Neural cell (in vitro differentiated cells): ENCODE data around the gene PRKAB2. TPM values are rescaled to one million over a fixed set of nuclear protein-coding genes. Genes with fewer than 3 reads are reported as not detected.

Experiments
- H2AFZ ChIP-seq: fragments of 200-600, 300-800 bp; sonication (generic), shearing (Covaris generic); 2 replicates; pipeline ENCODE4 v1.6.0; 2014; ENCODE audit warnings: low read depth, mild to moderate bottlenecking, antibody characterized with exemption, low read length, moderate library complexity
- H3F3A ChIP-seq: fragments of 200-600 bp; shearing (Covaris generic); 2 replicates; pipeline ENCODE4 v1.6.1; 2016; ENCODE audit warnings: mild to moderate bottlenecking, moderate library complexity, mixed read lengths, antibody characterized with exemption, low read length; ENCODE audit not compliant: insufficient read depth, poor library complexity, severe bottlenecking
- H3K27ac ChIP-seq: fragments of 200-600, 300-800 bp; sonication (generic), shearing (Covaris generic); 2 replicates; pipeline ENCODE4 v1.5.1; 2014; ENCODE audit warnings: mild to moderate bottlenecking, low read length, moderate library complexity
- H3K27me3 ChIP-seq: fragments of 300-800, 200-600 bp; sonication (generic), shearing (Covaris generic); 2 replicates; pipeline ENCODE4 v1.6.0; 2014; ENCODE audit warnings: mild to moderate bottlenecking, low read depth, low read length, moderate library complexity; ENCODE audit not compliant: insufficient read depth
- H3K36me3 ChIP-seq: fragments of 300-800, 200-600 bp; sonication (generic), shearing (Covaris generic); 2 replicates; pipeline ENCODE4 v1.5.1; 2014; ENCODE audit warnings: mild to moderate bottlenecking, antibody characterized with exemption, low read length, moderate library complexity; ENCODE audit not compliant: insufficient read depth
- H3K4me2 ChIP-seq: fragments of 300-800, 200-600 bp; sonication (generic), shearing (Covaris generic); 2 replicates; pipeline ENCODE4 v1.6.0; 2014; ENCODE audit warnings: mild to moderate bottlenecking, low read length
- H3K4me3 ChIP-seq: fragments of 300-800, 200-600 bp; sonication (generic), shearing (Covaris generic); 2 replicates; pipeline ENCODE4 v1.5.1; 2014; ENCODE audit warnings: mild to moderate bottlenecking, low read length, moderate library complexity
- H3K79me2 ChIP-seq: fragments of 200-600 bp; shearing (Covaris generic); replicated peaks from 2 replicates; pipeline ENCODE4 v1.6.0; 2014; ENCODE audit warnings: mild to moderate bottlenecking, low read length, moderate library complexity; ENCODE audit not compliant: insufficient read depth
- H3K9ac ChIP-seq: fragments of 300-800, 200-600 bp; sonication (generic), shearing (Covaris generic); 2 replicates; pipeline ENCODE4 v1.6.1; 2016; ENCODE audit warnings: mild to moderate bottlenecking, low read length, mixed read lengths
- H3K9me2 ChIP-seq: fragments of 200-600 bp; shearing (Covaris generic); 2 replicates; pipeline ENCODE4 v1.6.1; 2016; ENCODE audit warnings: mild to moderate bottlenecking, low read length, mixed read lengths; ENCODE audit not compliant: insufficient read depth
- H3K9me3 ChIP-seq: fragments of 200-600, 300-800 bp; sonication (generic), shearing (Covaris generic); 2 replicates; pipeline ENCODE4 v1.6.1; 2016; ENCODE audit warnings: mild to moderate bottlenecking, mixed run types, low read length, moderate library complexity, mixed read lengths
- H4K20me1 ChIP-seq: fragments of 200-600 bp; shearing (Covaris generic); 2 replicates; pipeline ENCODE4 v1.6.1; 2016; ENCODE audit warnings: mild to moderate bottlenecking, mixed run types; ENCODE audit not compliant: insufficient read depth
- EP300 ChIP-seq: fragments of 450-650 bp; conservative IDR thresholded peaks from 2 replicates; pipeline ENCODE4 v1.6.1; 2014; ENCODE audit warnings: antibody characterized with exemption, mild to moderate bottlenecking, moderate library complexity; ENCODE audit not compliant: poor library complexity, severe bottlenecking
- EZH2 ChIP-seq: fragments of 200-600, 300-800 bp; shearing (Covaris generic), sonication (generic); IDR thresholded peaks from 2 replicates; pipeline ENCODE4 v1.6.1; 2014; ENCODE audit warnings: antibody characterized with exemption, low read length, borderline replicate concordance, mild to moderate bottlenecking; ENCODE audit not compliant: insufficient read depth, poor library complexity, severe bottlenecking
- MXI1 ChIP-seq: fragments of 450-650 bp; conservative IDR thresholded peaks from 2 replicates; pipeline ENCODE4 v1.6.1; 2014; ENCODE audit warnings: antibody characterized with exemption, mild to moderate bottlenecking; ENCODE audit not compliant: poor library complexity, severe bottlenecking
- POLR2AphosphoS5 ChIP-seq: IDR thresholded peaks from 2 replicates; pipeline ENCODE4 v1.6.1; 2012
- RAD21 ChIP-seq: fragments of 450-650 bp; conservative IDR thresholded peaks from 2 replicates; pipeline ENCODE4 v1.6.1; 2014; ENCODE audit warnings: antibody characterized with exemption, mild to moderate bottlenecking, moderate library complexity
- SMC3 ChIP-seq: fragments of 450-650 bp; conservative IDR thresholded peaks from 2 replicates; pipeline ENCODE4 v1.6.1; 2014; ENCODE audit warnings: antibody characterized with exemption, mild to moderate bottlenecking, moderate library complexity; ENCODE audit not compliant: poor library complexity
- TAF1 ChIP-seq: IDR thresholded peaks from 2 replicates; pipeline ENCODE4 v1.6.1; 2012; ENCODE audit warnings: low read depth
- polyA plus RNA-seq: library from polyadenylated mRNA; depleted of rRNA; stranded (reverse); fragments of >200 nt; gene quantifications from 2 replicates; pipeline ENCODE4 v1.2.3, GENCODE V29; 2014
- TF ChIP-seq, protein P1 (sequence below): IDR thresholded peaks from 2 replicates; pipeline ENCODE4 v1.6.1; 2012; ENCODE audit warnings: borderline replicate concordance
- TF ChIP-seq, protein P2 (sequence below): fragments of 450-650 bp; IDR thresholded peaks from 2 replicates; pipeline ENCODE4 v1.5.1; 2014; ENCODE audit warnings: antibody characterized with exemption, mild to moderate bottlenecking, moderate library complexity; ENCODE audit not compliant: poor library complexity, severe bottlenecking

PRKAB2 gene
- polyA plus RNA-seq, 1 donor from 2014 or later: 39.9 TPM

DNA sequence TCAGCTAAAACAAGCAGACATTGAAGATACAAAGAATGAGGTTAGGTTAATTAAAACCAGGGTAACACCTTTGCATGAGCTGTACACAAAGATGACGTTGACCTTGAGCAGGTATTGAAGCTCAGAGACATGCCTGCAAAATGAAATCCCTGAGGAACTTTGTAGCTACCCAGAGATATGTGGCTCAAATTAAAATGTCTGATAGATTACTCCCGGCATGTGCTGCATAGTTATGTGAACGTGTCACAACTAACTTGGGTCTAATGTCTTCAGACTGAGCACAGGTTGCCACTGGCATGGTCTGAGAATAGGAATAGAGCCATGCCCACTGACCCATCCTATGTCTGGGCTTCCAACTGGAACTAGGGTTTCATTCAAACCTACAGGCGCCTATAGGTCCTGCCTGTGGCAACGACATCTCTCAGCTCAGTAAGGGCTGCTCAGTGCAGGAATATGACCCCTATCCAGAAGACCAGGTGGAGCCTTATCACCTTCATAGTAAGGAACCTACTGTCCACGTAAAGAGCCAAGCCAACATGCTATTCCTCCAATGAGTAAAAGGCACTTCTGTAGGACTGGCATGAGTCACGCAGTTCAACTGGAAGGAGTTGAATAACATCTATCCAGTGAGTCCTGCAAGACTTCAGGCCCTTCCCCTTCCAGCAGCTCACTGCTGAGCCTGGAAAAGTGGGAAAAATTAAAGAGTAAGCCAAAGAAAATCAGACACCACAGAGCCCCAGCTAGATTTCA lies 60.7 kb downstream of the PRKAB2 start:
- Histone ChIP-seq H2AFZ (no peak overlapping the region), H3K4me2 (no peak overlapping the region), H3K27me3 (no peaks in the 10 kb centered on the region), H3K9me2 (no peaks in the 10 kb centered on the region), H3K27ac (no peak overlapping the region), H4K20me1 (no peaks in the 10 kb centered on the region), H3K4me3 (no peak overlapping the region), H3F3A (no peaks in the 10 kb centered on the region), H3K9ac (no peak overlapping the region), H3K79me2 (no peaks in the 10 kb centered on the region), H3K36me3 (no peaks in the 10 kb centered on the region), H3K9me3 (no peaks in the 10 kb centered on the region)
- TF ChIP-seq SMC3 (no peak), MXI1 (no peak), POLR2AphosphoS5 (no peak), EZH2 (no peak), TAF1 (no peak), EP300 (no peak), RAD21 (no peak)
- TF ChIP-seq, protein P1, sequence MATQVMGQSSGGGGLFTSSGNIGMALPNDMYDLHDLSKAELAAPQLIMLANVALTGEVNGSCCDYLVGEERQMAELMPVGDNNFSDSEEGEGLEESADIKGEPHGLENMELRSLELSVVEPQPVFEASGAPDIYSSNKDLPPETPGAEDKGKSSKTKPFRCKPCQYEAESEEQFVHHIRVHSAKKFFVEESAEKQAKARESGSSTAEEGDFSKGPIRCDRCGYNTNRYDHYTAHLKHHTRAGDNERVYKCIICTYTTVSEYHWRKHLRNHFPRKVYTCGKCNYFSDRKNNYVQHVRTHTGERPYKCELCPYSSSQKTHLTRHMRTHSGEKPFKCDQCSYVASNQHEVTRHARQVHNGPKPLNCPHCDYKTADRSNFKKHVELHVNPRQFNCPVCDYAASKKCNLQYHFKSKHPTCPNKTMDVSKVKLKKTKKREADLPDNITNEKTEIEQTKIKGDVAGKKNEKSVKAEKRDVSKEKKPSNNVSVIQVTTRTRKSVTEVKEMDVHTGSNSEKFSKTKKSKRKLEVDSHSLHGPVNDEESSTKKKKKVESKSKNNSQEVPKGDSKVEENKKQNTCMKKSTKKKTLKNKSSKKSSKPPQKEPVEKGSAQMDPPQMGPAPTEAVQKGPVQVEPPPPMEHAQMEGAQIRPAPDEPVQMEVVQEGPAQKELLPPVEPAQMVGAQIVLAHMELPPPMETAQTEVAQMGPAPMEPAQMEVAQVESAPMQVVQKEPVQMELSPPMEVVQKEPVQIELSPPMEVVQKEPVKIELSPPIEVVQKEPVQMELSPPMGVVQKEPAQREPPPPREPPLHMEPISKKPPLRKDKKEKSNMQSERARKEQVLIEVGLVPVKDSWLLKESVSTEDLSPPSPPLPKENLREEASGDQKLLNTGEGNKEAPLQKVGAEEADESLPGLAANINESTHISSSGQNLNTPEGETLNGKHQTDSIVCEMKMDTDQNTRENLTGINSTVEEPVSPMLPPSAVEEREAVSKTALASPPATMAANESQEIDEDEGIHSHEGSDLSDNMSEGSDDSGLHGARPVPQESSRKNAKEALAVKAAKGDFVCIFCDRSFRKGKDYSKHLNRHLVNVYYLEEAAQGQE: no peak
- TF ChIP-seq, protein P2, sequence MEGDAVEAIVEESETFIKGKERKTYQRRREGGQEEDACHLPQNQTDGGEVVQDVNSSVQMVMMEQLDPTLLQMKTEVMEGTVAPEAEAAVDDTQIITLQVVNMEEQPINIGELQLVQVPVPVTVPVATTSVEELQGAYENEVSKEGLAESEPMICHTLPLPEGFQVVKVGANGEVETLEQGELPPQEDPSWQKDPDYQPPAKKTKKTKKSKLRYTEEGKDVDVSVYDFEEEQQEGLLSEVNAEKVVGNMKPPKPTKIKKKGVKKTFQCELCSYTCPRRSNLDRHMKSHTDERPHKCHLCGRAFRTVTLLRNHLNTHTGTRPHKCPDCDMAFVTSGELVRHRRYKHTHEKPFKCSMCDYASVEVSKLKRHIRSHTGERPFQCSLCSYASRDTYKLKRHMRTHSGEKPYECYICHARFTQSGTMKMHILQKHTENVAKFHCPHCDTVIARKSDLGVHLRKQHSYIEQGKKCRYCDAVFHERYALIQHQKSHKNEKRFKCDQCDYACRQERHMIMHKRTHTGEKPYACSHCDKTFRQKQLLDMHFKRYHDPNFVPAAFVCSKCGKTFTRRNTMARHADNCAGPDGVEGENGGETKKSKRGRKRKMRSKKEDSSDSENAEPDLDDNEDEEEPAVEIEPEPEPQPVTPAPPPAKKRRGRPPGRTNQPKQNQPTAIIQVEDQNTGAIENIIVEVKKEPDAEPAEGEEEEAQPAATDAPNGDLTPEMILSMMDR: no peak

DNA sequence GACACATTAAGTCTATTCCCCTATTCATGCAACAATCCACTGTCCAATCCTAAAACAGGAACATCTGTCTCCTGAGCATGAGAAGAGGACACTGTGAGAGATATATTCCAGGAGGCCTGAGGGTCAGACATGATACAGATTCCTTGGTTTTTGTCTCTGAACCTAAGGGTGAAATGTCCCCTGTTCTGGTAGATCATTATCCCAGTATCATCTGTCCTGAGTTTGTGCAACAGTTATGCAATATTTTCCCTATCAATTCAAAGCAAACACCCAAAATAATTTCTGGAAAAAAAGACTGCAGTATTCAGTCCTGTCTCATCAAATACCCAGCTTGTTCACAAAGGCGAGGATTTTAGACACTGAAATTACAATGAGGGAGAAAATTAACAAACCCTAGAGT lies 61.4 kb downstream of the PRKAB2 start:
- TF ChIP-seq, protein P2: no peak
- TF ChIP-seq TAF1 (no peak), POLR2AphosphoS5 (no peak)
- TF ChIP-seq, protein P1: no peak
- Histone ChIP-seq H3K27ac (no peak overlapping the region), H3F3A (no peaks in the 10 kb centered on the region), H3K4me2 (no peak overlapping the region), H3K79me2 (no peaks in the 10 kb centered on the region), H3K9me3 (no peaks in the 10 kb centered on the region), H3K4me3 (no peak overlapping the region), H4K20me1 (no peaks in the 10 kb centered on the region), H3K9me2 (no peaks in the 10 kb centered on the region), H3K9ac (no peak overlapping the region), H2AFZ (no peak overlapping the region), H3K36me3 (no peaks in the 10 kb centered on the region), H3K27me3 (no peaks in the 10 kb centered on the region)
